DLD1 (cell line): ENCODE measurements around the gene HLA-DQB2.
"Not testable (repeated sequence)": the region's sequence is repeated elsewhere in the genome, so short reads cannot be mapped to it uniquely, and the experiment has no call there.

Experiments
- in situ Hi-C: cut with HindIII; loops from 2 replicates; pipeline ENCODE4 v1.10.0; 2017; ENCODE audit warnings: low sequenced_read_pairs

The HLA-DQB2 gene

GRCh38 chr6:32763421-32763820, at the start of gene HLA-DQB2:
Gene HLA-DQB2, minus strand, starts transcription at chr6:32763532. Its CDS starts 62 bp downstream, at chr6:32763470.
- in situ Hi-C loops = loop anchor here (10.0 kb wide), 1 partner anchor 99 kb away; the partner anchor contains the start of gene HLA-DQB1

GRCh38 chr6:32809171-32809570, 45.8 kb upstream of the HLA-DQB2 start:
- in situ Hi-C loops = no loop called here

- in situ Hi-C loops = no loop called here
These were observed 43.8 kb upstream of the HLA-DQB2 start for GRCh38 chr6:32807020-32807580.

- in situ Hi-C loops = not testable (repeated sequence)
These were observed 42.1 kb upstream of the HLA-DQB2 start for GRCh38 chr6:32805404-32805803.

- in situ Hi-C loops = no loop called here
These were observed 40.1 kb upstream of the HLA-DQB2 start for GRCh38 chr6:32803416-32803815.

- in situ Hi-C loops = loop anchor here (10.0 kb wide), 1 partner anchor 385 kb away; no protein-coding TSS in a partner anchor
These were observed 36.4 kb upstream of the HLA-DQB2 start for GRCh38 chr6:32799740-32800139.

GRCh38 chr6:32799168-32799567, 35.8 kb upstream of the HLA-DQB2 start:
- in situ Hi-C loops = loop anchor here (10.0 kb wide), 1 partner anchor 384 kb away; no protein-coding TSS in a partner anchor

- in situ Hi-C loops = loop anchor here (10.0 kb wide), 1 partner anchor 382 kb away; no protein-coding TSS in a partner anchor
These were observed 33.8 kb upstream of the HLA-DQB2 start for GRCh38 chr6:32796848-32797776.

GRCh38 chr6:32794510-32794909, 31.2 kb upstream of the HLA-DQB2 start:
- in situ Hi-C loops = loop anchor here (10.0 kb wide), 1 partner anchor 380 kb away; no protein-coding TSS in a partner anchor

GRCh38 chr6:32792901-32793435, 29.6 kb upstream of the HLA-DQB2 start:
- in situ Hi-C loops = loop anchor here (10.0 kb wide), 1 partner anchor 378 kb away; no protein-coding TSS in a partner anchor

- in situ Hi-C loops = loop anchor here (10.0 kb wide), 1 partner anchor 376 kb away; no protein-coding TSS in a partner anchor
These were observed 27.0 kb upstream of the HLA-DQB2 start for GRCh38 chr6:32790306-32790705.

GRCh38 chr6:32785781-32786533, 22.6 kb upstream of the HLA-DQB2 start:
- in situ Hi-C loops = no loop called here

GRCh38 chr6:32782923-32783322, 19.6 kb upstream of the HLA-DQB2 start:
- in situ Hi-C loops = not testable (repeated sequence)

- in situ Hi-C loops = no loop called here
These were observed 15.7 kb upstream of the HLA-DQB2 start for GRCh38 chr6:32779036-32779435.

GRCh38 chr6:32775071-32775470, 11.7 kb upstream of the HLA-DQB2 start:
- in situ Hi-C loops = no loop called here

- in situ Hi-C loops = no loop called here
These were observed 11.1 kb upstream of the HLA-DQB2 start for GRCh38 chr6:32774426-32774825.

- in situ Hi-C loops = no loop called here
These were observed 9.3 kb upstream of the HLA-DQB2 start for GRCh38 chr6:32772656-32773055.

- in situ Hi-C loops = loop anchor here (10.0 kb wide), 1 partner anchor 99 kb away; the partner anchor contains the start of gene HLA-DQB1
These were observed 716 bp upstream of the HLA-DQB2 start for GRCh38 chr6:32764048-32764447.

GRCh38 chr6:32761548-32761947, 1.8 kb downstream of the HLA-DQB2 start:
- in situ Hi-C loops = loop anchor here (10.0 kb wide), 1 partner anchor 97 kb away; the partner anchor contains the start of gene HLA-DQB1

- in situ Hi-C loops = loop anchor here (10.0 kb wide), 1 partner anchor 96 kb away; the partner anchor contains the start of gene HLA-DQB1
These were observed 2.3 kb downstream of the HLA-DQB2 start for GRCh38 chr6:32761072-32761471.
